Breast epithelium (tissue), 3 donors: ENCODE measurements around the gene MTA1.

Experiments
- CTCF ChIP-seq, 3 donors: fragments of 450-650 bp; IDR thresholded peaks; one replicate each; pipeline ENCODE4 v1.5.1; 2016 to 2017; ENCODE audit warnings: antibody characterized with exemption in 3 of 3, mild to moderate bottlenecking in 3 of 3, moderate library complexity in 3 of 3
- POLR2A ChIP-seq: fragments of 450-650 bp; IDR thresholded peaks from one replicate; pipeline ENCODE4 v1.6.1; 2016; ENCODE audit warnings: antibody characterized with exemption, mild to moderate bottlenecking, moderate library complexity

DNA sequence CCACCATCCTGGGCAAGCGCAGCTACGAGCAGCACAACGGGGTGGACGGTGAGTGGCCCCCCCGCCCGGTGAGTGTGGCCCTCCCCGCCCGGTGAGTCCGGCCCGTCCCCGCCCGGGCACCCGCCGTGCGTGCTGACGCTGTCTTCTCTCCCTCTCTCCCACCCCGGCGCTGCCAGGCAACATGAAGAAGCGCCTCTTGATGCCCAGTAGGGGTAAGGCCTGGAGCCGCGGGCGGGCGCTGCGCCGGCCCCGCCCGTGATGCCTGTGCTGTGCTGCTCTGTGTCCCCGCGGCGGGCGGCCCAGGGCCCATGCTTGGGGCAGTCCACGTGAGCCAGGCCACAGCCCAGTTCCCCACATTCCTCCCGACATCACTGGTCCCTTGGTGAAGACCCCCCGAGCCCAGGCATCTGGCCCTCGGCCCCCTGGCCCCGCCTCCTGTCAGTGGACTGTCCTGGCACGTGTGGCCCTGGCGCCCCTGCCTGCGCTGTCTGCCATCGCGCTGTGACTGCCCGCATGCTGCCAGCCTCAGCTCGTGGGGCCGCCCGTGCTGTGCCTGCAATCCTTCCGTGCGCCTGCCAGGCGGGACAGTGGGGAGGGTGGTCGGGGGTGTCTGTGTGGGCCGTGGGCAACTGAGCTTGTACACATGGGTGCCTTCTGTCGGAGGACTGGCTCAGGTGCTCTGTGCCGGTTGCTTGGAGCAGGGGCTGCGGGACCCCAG is 47.1 kb downstream of the MTA1 start:
- TF ChIP-seq CTCF (IDR thresholded peaks at IDR 0.05) (no peak), POLR2A (no peak)
